Stimulated activated CD8-positive, alpha-beta memory T cell treated with anti-CD3 and anti-CD28 coated beads, Interleukin-7, amount 100 ng/mL, for 4 hours (primary cell): Measurements from ENCODE around the gene MALAT1.

Source experiments
- DNase-seq, 2 donors: peaks; one replicate each; pipeline ENCODE4 v3.0.0-alpha.2; 2020; ENCODE audit warnings: low read depth in 2 of 2

MALAT1 gene

GRCh38 chr11:65479184-65480145 is 19.4 kb upstream of the MALAT1 start:
- DNase-seq = no peak

DNA sequence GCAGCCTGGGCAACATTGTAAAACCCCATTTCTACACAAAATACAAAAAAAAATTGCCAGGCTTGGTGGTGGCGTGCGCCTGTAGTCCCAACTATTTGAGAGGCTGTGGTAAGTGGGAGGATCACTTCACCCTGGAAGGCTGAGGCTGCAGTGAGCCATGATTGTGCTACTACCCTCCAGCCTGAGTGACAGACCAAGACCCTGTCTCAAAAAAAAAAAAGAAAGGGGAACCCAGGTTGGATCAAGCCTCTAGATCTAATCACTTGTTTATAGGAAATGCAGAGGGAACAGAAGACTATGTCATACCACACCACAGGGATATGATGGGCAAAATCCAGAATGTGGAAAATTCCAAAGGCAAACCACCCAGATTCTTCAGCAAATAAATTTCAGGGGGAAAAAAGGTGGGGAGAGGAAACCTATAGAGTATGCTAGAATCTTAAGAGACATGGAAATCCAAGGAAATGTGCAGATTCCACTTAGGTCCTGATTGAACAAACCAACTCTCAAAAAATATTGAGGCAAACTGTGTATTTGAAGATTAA is 16.5 kb upstream of the MALAT1 start:
- DNase-seq = no peak

DNA sequence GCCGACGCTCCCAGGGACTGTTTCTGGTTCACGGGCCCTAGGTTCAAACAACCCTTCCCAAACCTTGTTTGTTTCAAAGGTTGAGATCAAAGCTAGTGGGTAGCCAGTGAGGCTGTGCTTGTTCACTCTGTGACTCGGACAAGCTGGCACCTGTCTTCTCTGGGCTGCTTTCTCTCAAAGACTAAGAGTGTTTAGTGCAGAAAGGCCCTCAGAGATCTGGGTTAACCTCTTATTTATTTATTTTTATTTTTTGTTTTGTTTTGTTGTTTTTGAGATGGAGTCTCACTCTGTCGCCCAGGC is 13.0 kb upstream of the MALAT1 start:
- no peak for DNase-seq

GRCh38 chr11:65486570-65487466 is 12.0 kb upstream of the MALAT1 start:
- DNase-seq = no peak

GRCh38 chr11:65487467-65488272 is 11.2 kb upstream of the MALAT1 start:
- peak in 1 of 2 donors; percentile 38 for DNase-seq

DNA sequence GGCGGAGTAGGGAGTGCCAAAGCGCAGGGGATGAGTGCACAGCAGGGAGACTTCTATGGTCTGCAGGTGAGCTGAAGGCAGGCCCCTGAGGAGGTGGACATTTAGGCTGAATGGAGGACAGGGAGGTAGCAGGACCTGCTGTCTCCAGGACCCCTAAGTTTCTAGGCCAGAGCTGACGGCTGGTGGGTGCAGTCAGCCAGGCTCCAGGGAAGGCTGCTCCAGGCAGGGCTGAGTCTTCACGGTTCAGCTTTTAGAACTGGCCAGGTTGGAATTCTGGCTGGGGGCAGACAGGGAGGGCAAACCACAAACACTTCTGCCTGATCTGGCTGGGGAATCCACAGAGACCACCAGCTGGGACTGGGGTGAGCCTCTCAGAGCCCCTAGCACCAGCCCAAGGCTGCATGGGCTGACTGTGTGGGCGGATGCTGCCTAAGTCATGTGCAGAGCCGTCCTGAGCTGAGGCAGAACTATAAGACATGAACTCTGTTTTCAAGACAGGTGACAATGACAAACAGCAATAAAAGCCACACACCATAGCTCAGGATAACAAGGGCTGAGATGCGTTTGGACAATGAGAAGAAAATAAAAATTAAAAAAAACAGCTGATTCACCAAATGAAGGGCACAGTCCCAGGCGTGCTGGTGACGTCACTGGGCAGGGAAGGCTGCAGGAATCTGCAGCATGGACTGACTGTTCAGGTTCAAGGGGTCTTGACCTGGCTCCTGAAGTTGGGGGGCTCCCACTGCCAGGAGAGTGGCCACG is 10.4 kb upstream of the MALAT1 start:
- no peak for DNase-seq

- DNase-seq = no peak
Observed at GRCh38 chr11:65489035-65489705, 9.7 kb upstream of the MALAT1 start.

DNA sequence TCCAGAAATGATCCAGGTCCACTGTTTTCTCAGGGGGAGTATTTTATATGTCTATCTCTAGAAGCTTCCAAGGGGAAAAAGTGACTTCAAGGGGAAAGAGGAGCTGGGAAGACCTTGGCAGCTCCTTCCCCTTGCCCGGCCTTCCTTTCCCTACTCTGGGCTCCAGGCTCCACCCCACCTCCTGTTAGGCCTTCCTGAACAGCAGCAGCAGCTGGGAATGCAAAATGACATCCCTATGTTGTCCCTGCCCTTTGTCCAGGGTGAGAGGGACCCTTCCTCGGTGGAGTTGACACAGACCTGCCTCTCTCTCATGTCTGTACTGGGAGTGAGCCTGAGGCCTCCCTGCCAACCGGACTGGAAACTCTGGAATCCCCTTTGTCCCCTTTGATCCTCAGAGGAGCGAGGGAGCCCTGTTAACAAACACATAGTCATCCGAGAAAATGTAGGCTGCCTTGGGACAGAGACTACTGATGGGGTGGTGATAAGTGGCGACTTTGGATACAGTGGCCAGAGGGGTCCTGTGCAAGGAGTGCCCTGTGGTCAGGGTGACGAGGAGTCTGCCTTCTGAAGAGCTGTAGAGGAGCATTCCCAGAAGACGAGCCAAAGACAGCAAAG is 9.0 kb upstream of the MALAT1 start:
- no peak for DNase-seq

- no peak for DNase-seq
Observed at GRCh38 chr11:65491163-65491465, 7.7 kb upstream of the MALAT1 start.

DNA sequence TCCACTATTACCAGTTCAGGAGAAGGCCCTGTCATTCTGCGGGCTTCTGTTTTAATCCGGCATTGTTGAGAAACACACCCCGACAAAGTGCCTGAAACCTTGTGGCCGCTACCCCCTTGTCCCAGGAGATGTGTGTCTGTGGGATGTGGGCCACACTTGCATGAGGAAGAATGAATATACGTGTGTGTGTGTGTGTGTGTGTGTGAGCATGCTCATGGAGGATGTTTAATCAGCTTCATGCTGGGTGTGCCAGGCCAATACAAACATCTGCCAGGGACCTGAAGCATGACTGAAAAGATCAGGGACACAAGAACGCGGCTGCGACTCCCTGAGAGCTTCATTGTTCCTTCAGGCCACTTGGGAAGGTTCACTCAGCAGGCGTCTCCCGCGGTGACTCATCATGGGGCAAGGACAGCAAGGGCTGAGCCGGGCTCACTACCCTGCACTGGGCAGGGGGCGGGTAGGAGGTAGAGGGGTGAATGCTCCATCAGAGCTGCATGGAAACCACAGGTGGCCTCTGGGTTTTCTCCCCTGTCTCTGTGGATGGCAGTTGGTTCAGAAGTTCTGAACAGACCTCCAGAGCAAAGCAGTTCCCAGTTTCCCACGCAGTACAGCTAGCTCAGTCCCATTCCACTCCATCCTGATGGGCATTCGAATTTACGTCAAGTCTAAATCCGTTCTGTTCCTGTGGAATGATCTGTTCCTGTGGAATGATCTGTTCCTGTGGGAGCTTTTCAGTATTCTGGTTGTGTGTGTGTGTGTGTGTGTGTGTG is 7.0 kb upstream of the MALAT1 start:
- no peak for DNase-seq

DNA sequence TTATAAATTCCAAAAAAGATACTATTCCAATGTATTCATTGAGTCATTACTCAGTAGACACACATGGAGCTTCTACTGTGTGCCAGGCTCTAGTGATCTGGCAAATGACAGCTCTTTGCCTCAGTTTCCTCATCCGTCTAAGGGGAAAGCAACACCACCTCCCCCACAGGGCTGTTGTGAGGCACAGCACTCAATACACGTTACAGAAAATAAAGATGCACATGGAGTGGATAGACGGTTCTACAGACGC is 6.5 kb upstream of the MALAT1 start:
- DNase-seq = no peak

GRCh38 chr11:65492637-65493366 is 6.0 kb upstream of the MALAT1 start:
- no peak for DNase-seq

GRCh38 chr11:65493367-65494176 is 5.3 kb upstream of the MALAT1 start:
- DNase-seq = no peak

DNA sequence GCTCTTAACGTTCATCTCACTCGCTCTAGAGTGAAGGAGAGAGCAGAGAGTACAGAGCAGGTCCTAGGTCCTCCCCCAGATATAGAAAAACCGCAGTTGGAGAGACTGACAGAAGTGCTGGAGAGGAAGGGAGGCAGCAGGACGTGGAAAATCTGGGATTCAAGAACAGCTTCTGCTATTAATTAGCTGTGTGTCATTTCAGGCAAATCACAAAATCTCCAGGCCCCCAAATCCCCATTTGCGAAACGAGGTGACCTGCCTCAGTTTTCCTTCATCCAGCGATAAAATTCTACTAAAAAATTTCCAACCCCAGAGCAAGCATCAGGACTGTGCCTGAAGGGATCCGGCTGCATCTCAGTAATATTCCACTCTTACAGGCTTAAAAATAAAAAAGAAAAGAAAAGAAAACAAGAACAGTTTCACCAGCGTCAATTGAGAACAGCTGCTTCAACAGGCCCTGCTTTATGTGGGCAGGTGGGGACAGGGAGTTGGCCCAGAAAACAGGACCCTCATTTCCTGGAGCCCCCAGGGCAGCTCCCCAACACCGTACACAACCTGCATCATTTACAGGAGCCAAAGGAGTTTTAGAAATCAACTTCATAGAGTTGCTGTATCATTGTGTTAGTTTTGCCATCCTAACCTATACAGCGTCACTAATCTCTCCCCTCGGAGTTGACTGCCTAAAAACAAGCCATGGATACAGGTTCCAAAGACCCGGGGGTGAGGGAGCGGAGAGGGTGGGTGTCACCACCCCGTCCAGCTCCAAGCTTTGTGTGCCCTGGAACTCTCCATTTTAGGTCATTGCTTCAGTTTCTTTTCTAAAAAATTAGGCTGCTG is 2.3 kb upstream of the MALAT1 start:
- DNase-seq = no peak

DNA sequence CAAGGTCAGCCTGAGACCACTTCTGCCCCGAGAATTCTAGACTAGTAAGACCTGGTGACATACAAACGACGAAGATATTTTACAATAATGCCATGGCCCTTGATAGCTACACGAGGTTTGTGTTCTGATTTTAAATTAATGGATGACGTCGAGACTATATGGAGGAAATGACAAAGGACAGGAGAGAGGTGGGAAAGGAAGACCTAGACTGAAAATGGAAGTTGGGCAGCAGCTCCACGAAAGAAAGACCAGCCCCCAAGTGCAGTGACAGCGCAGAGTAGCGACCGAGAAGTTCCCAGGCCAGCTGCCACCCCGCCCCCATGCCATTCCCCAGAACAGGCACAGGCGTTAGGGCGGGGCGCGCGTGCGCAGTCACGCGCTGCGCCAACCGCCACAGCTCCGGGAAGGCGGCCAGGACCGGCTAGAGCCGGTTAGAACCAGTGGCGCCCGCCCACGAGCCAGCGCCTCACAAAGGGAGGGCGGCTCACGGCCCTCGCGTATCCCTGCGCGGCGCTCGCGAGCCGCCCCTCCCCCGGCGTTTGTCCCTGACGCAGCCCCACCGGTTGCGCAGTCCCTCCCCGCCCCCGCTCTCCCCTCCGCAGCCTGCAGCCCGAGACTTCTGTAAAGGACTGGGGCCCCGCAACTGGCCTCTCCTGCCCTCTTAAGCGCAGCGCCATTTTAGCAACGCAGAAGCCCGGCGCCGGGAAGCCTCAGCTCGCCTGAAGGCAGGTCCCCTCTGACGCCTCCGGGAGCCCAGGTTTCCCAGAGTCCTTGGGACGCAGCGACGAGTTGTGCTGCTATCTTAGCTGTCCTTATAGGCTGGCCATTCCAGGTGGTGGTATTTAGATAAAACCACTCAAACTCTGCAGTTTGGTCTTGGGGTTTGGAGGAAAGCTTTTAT is 1.5 kb upstream of the MALAT1 start:
- peak; percentile 92 to 99 for DNase-seq
